Mesenchymal stem cell (in vitro differentiated cells and primary cell): ENCODE data around the gene ZNF512B.

Source experiments
- DNase-seq: peaks from one replicate; pipeline ENCODE4 v3.0.0-alpha.2; 2013
- H2AFZ ChIP-seq: one replicate; pipeline ENCODE4 v1.6.1; 2013; ENCODE audit warnings: low read depth, mild to moderate bottlenecking, control low read depth, inconsistent platforms, low read length, moderate library complexity
- H2AK5ac ChIP-seq: 2 replicates; pipeline ENCODE4 v1.6.1; 2013; ENCODE audit warnings: low read length, moderate library complexity, mild to moderate bottlenecking, inconsistent platforms; ENCODE audit not compliant: severe bottlenecking
- H2BK120ac ChIP-seq: one replicate; pipeline ENCODE4 v1.6.1; 2013; ENCODE audit warnings: low read depth, mild to moderate bottlenecking, inconsistent platforms, low read length, moderate library complexity
- H2BK12ac ChIP-seq, 2 experiments: one replicate each; pipeline ENCODE4 v1.6.1; 2013; ENCODE audit warnings: inconsistent platforms in 2 of 2, low read length in 2 of 2, mild to moderate bottlenecking in 2 of 2, moderate library complexity in 2 of 2, control low read depth in 1 of 2
- H2BK15ac ChIP-seq: one replicate; pipeline ENCODE4 v1.6.1; 2013; ENCODE audit warnings: mild to moderate bottlenecking, low read depth, inconsistent platforms; ENCODE audit not compliant: poor library complexity, severe bottlenecking
- H2BK5ac ChIP-seq: 2 replicates; pipeline ENCODE4 v1.6.1; 2013; ENCODE audit warnings: low read depth, mild to moderate bottlenecking, low read length, control low read depth, inconsistent platforms; ENCODE audit not compliant: poor library complexity, severe bottlenecking
- H3K14ac ChIP-seq, 2 experiments: one replicate each; pipeline ENCODE4 v1.6.1; 2013; ENCODE audit warnings: inconsistent platforms in 2 of 2, low read length in 2 of 2, control low read depth in 1 of 2, mild to moderate bottlenecking in 1 of 2, moderate library complexity in 1 of 2
- H3K18ac ChIP-seq, 2 experiments: one replicate each; pipeline ENCODE4 v1.6.1; 2013; ENCODE audit warnings: inconsistent platforms in 2 of 2, low read length in 2 of 2, control low read depth in 1 of 2, low read depth in 1 of 2, mild to moderate bottlenecking in 1 of 2
- H3K23ac ChIP-seq, 2 experiments: one replicate each; pipeline ENCODE4 v1.6.1; 2013; ENCODE audit warnings: inconsistent platforms in 2 of 2, low read length in 2 of 2, mild to moderate bottlenecking in 2 of 2, moderate library complexity in 2 of 2, control low read depth in 1 of 2
- H3K27ac ChIP-seq: 2 replicates; pipeline ENCODE4 v1.5.1; 2013; ENCODE audit warnings: mild to moderate bottlenecking, moderate library complexity, low read length, control low read depth, inconsistent platforms; ENCODE audit not compliant: poor library complexity, severe bottlenecking
- H3K27me3 ChIP-seq, 2 experiments: 2 replicates each; pipeline versions ENCODE4 v1.6.1 to v1.7.0; 2013; ENCODE audit warnings: low read length in 2 of 2, mild to moderate bottlenecking in 2 of 2, moderate library complexity in 2 of 2, control low read depth in 1 of 2, inconsistent platforms in 1 of 2; ENCODE audit not compliant: control insufficient read depth in 1 of 2, insufficient read depth in 1 of 2
- H3K36me3 ChIP-seq, 2 experiments: 2 replicates each; pipeline versions ENCODE4 v1.6.1 to v1.7.0; 2013; ENCODE audit warnings: low read length in 2 of 2, control low read depth in 1 of 2, inconsistent platforms in 1 of 2, low read depth in 1 of 2, mild to moderate bottlenecking in 1 of 2; ENCODE audit not compliant: insufficient read depth in 2 of 2, control insufficient read depth in 1 of 2
- H3K4ac ChIP-seq, 2 experiments: one replicate each; pipeline ENCODE4 v1.6.1; 2013; ENCODE audit warnings: inconsistent platforms in 2 of 2, low read length in 2 of 2, mild to moderate bottlenecking in 2 of 2, moderate library complexity in 2 of 2, control low read depth in 1 of 2, low read depth in 1 of 2
- H3K4me1 ChIP-seq: 2 replicates; pipeline ENCODE4 v1.6.1; 2013; ENCODE audit warnings: low read depth, low read length, control low read depth; ENCODE audit not compliant: control insufficient read depth, insufficient read depth
- H3K4me2 ChIP-seq: 2 replicates; pipeline ENCODE4 v1.6.1; 2013; ENCODE audit warnings: low read length, mild to moderate bottlenecking, inconsistent platforms; ENCODE audit not compliant: poor library complexity, severe bottlenecking
- H3K4me3 ChIP-seq, 2 experiments: 2 replicates each; pipeline versions ENCODE4 v1.5.1 to v1.7.0; 2013; ENCODE audit warnings: low read length in 2 of 2, mild to moderate bottlenecking in 2 of 2, control low read depth in 1 of 2, low read depth in 1 of 2; ENCODE audit not compliant: insufficient read depth in 1 of 2
- H3K79me1 ChIP-seq: replicated peaks from 2 replicates; pipeline ENCODE4 v1.6.1; 2013; ENCODE audit warnings: mild to moderate bottlenecking, control low read depth, low read length, inconsistent platforms; ENCODE audit not compliant: poor library complexity, severe bottlenecking
- H3K9ac ChIP-seq: 2 replicates; pipeline ENCODE4 v1.7.0; 2013; ENCODE audit warnings: mild to moderate bottlenecking, low read length, moderate library complexity
- H3K9me3 ChIP-seq: 2 replicates; pipeline ENCODE4 v1.7.0; 2013; ENCODE audit warnings: mild to moderate bottlenecking, low read length; ENCODE audit not compliant: control insufficient read depth
- H4K8ac ChIP-seq: one replicate; pipeline ENCODE4 v1.6.1; 2013; ENCODE audit warnings: inconsistent platforms, mild to moderate bottlenecking, low read length, moderate library complexity
- H4K91ac ChIP-seq: one replicate; pipeline ENCODE4 v1.6.1; 2013; ENCODE audit warnings: mild to moderate bottlenecking, low read length, inconsistent platforms
- WGBS: methylation state at CpG from one replicate; pipeline ENCODE4 v1.1.7; 2013; ENCODE audit warnings: mixed read lengths; 5-methylcytosine and 5-hydroxymethylcytosine counted together

ZNF512B gene

GRCh38 chr20:64000906-64001305, 31.2 kb upstream of the ZNF512B start:
- H2BK15ac ChIP-seq, result no peak overlapping the region
- WGBS, result 98% methylated on average over 12 of the region's 12 CpGs
- H3K4me1 ChIP-seq, result peaks cover 2% of the 10 kb centered on the region
- no peak overlapping the region for H3K23ac ChIP-seq
- no peak overlapping the region for H2AFZ ChIP-seq
- H3K18ac ChIP-seq, result no peak overlapping the region
- no peak overlapping the region for H3K14ac ChIP-seq
- no peak overlapping the region for H3K4me3 ChIP-seq
- no peak overlapping the region for H3K27ac ChIP-seq
- H3K9ac ChIP-seq, result no peak overlapping the region
- peak overlapping the region; percentile 32 for H4K91ac ChIP-seq
- no peak overlapping the region for H2BK12ac ChIP-seq
- H3K4me2 ChIP-seq, result no peak overlapping the region
- H2AK5ac ChIP-seq, result no peak overlapping the region
- peaks cover 76 to 81% of the 10 kb centered on the region in 2 experiments for H3K36me3 ChIP-seq
- no peak overlapping the region for H3K4ac ChIP-seq
- no peak overlapping the region for H4K8ac ChIP-seq
- H3K79me1 ChIP-seq, result peaks cover 30% of the 10 kb centered on the region
- no peak overlapping the region for H2BK5ac ChIP-seq
- no peaks in the 10 kb centered on the region for H3K27me3 ChIP-seq
- no peak overlapping the region for H2BK120ac ChIP-seq
- DNase-seq, result no peak
- no peaks in the 10 kb centered on the region for H3K9me3 ChIP-seq

GRCh38 chr20:63982937-63983336, 13.2 kb upstream of the ZNF512B start:
- Histone ChIP-seq H3K4me3 (no peak overlapping the region), H3K14ac (no peak overlapping the region), H4K8ac (no peak overlapping the region), H2BK5ac (no peak overlapping the region), H3K27ac (no peak overlapping the region), H3K4ac (no peak overlapping the region), H2BK12ac (no peak overlapping the region), H3K4me1 (peaks cover 35% of the 10 kb centered on the region), H2BK15ac (no peak overlapping the region), H3K27me3 (no peaks in the 10 kb centered on the region), H3K79me1 (peaks cover 23% of the 10 kb centered on the region), H3K23ac (no peak overlapping the region), H3K4me2 (no peak overlapping the region), H3K9me3 (no peaks in the 10 kb centered on the region), H2AFZ (no peak overlapping the region), H2AK5ac (no peak overlapping the region), H4K91ac (no peak overlapping the region), H3K18ac (no peak overlapping the region), H2BK120ac (no peak overlapping the region), H3K9ac (peak overlapping the region; percentile 92), H3K36me3 (peaks cover 35 to 47% of the 10 kb centered on the region in 2 experiments)
- no peak for DNase-seq
- WGBS, result 94% methylated on average over 14 of the region's 14 CpGs

- Histone ChIP-seq H4K91ac (peak within 1 kb of the TSS; percentile 96), H2BK120ac (peak within 1 kb of the TSS; percentile 62), H3K23ac (no peak within 1 kb of the TSS), H3K9ac (peak within 1 kb of the TSS; percentile 92), H3K79me1 (peaks cover 16% of the 10 kb centered on the region), H3K14ac (peak within 1 kb of the TSS in 1 of 2 experiments; percentile 76), H3K4me1 (peaks cover 47% of the 10 kb centered on the region), H3K27me3 (no peaks in the 10 kb centered on the region), H3K4ac (peak within 1 kb of the TSS; percentile 21 to 86), H2BK15ac (no peak within 1 kb of the TSS), H3K27ac (peak within 1 kb of the TSS; percentile 36), H3K18ac (peak within 1 kb of the TSS; percentile 41 to 77), H4K8ac (peak within 1 kb of the TSS; percentile 96), H3K9me3 (no peaks in the 10 kb centered on the region), H2AK5ac (no peak within 1 kb of the TSS), H3K4me3 (peak within 1 kb of the TSS; percentile 77 to 98), H2BK5ac (no peak within 1 kb of the TSS), H2BK12ac (peak within 1 kb of the TSS in 1 of 2 experiments; percentile 94), H2AFZ (peak within 1 kb of the TSS; percentile 88), H3K36me3 (peaks cover 22 to 31% of the 10 kb centered on the region in 2 experiments), H3K4me2 (peak within 1 kb of the TSS; percentile 95)
- peak; percentile 94 for DNase-seq
- 2% methylated on average over 65 of the region's 75 CpGs for WGBS
Observed at GRCh38 chr20:63980806-63981728, 11.3 kb upstream of the ZNF512B start, which contains the start of gene PRPF6. TSS of gene PRPF6 (plus strand) at chr20:63981132. CDS start at chr20:63981246, 114 bp downstream.

- Histone ChIP-seq H2AK5ac (no peak overlapping the region), H2BK12ac (peak overlapping the region in 1 of 2 experiments; percentile 94), H3K4me3 (peak overlapping the region; percentile 77 to 98), H3K79me1 (peaks cover 19% of the 10 kb centered on the region), H3K36me3 (peaks cover 23 to 24% of the 10 kb centered on the region in 2 experiments), H2BK5ac (no peak overlapping the region), H2AFZ (peak overlapping the region; percentile 78), H3K23ac (no peak overlapping the region), H3K4me1 (peaks cover 47% of the 10 kb centered on the region), H3K27ac (peak overlapping the region; percentile 36), H3K27me3 (no peaks in the 10 kb centered on the region), H2BK15ac (no peak overlapping the region), H3K18ac (peak overlapping the region; percentile 41 to 71), H4K8ac (peak overlapping the region; percentile 96), H3K9ac (peak overlapping the region; percentile 92), H4K91ac (peak overlapping the region; percentile 96), H3K4ac (peak overlapping the region; percentile 21 to 86), H2BK120ac (peak overlapping the region; percentile 62), H3K9me3 (no peaks in the 10 kb centered on the region), H3K4me2 (peak overlapping the region; percentile 95), H3K14ac (peak overlapping the region in 1 of 2 experiments; percentile 76)
- DNase-seq, result no peak
- WGBS, result 92% methylated on average over 12 of the region's 15 CpGs
Observed at GRCh38 chr20:63980317-63980805, 10.6 kb upstream of the ZNF512B start.
